ENCODE results near the gene CITED2.

- no peak for TF ChIP-seq CTCF (conservative IDR thresholded peaks at IDR 0.05; ENCODE audit: low read depth in 2 of 2)
- no peak for TF ChIP-seq CREB1 (CRISPR knock-in tag; IDR thresholded peaks at IDR 0.05; ENCODE audit: low read depth)
Measured at GRCh38 chr6:139335447-139336210, 38.8 kb downstream of the CITED2 start.
